SU-DHL-6 (cell line): ENCODE measurements around the gene GRSF1.
"Not testable (repeated sequence)": the region's sequence is repeated elsewhere in the genome, so short reads cannot be mapped to it uniquely, and the experiment has no call there.

ENCODE experiments used
- H2AFZ ChIP-seq: fragments of 200-600 bp; sonication (generic); 2 replicates; pipeline ENCODE4 v1.6.1; 2014; ENCODE audit warnings: low read depth, mild to moderate bottlenecking, moderate library complexity, mixed read lengths, antibody characterized with exemption, low read length; ENCODE audit not compliant: severe bottlenecking
- H3F3A ChIP-seq: fragments of 200-600 bp; shearing (Covaris generic); 2 replicates; pipeline ENCODE4 v1.6.0; 2016; ENCODE audit warnings: antibody characterized with exemption, mild to moderate bottlenecking; ENCODE audit not compliant: insufficient read depth
- H3K27ac ChIP-seq: fragments of 200-600 bp; sonication (generic); 2 replicates; pipeline ENCODE4 v1.5.1; 2016; ENCODE audit warnings: low read depth, mild to moderate bottlenecking, low read length, moderate library complexity, mixed read lengths
- H3K27me3 ChIP-seq: fragments of 200-600 bp; sonication (generic), shearing (Covaris generic); 2 replicates; pipeline ENCODE4 v1.6.0; 2014; ENCODE audit warnings: mild to moderate bottlenecking, low read length
- H3K36me3 ChIP-seq: fragments of 200-600 bp; sonication (generic); 2 replicates; pipeline ENCODE4 v1.6.1; 2014; ENCODE audit warnings: mild to moderate bottlenecking, low read length, mixed read lengths
- H3K4me2 ChIP-seq: fragments of 300-600, 200-600 bp; shearing (Covaris generic), sonication (generic); 2 replicates; pipeline ENCODE4 v1.6.0; 2014; ENCODE audit warnings: low read length, low read depth, mild to moderate bottlenecking; ENCODE audit not compliant: poor library complexity, severe bottlenecking
- H3K4me3 ChIP-seq: fragments of 200-600 bp; sonication (generic); 2 replicates; pipeline ENCODE4 v1.5.1; 2014; ENCODE audit warnings: antibody characterized with exemption, low read length, mild to moderate bottlenecking, mixed read lengths; ENCODE audit not compliant: insufficient read depth, poor library complexity, severe bottlenecking
- H3K79me2 ChIP-seq: fragments of 200-600 bp; sonication (generic); 2 replicates; pipeline ENCODE4 v1.6.1; 2014; ENCODE audit warnings: mild to moderate bottlenecking, low read length, moderate library complexity; ENCODE audit not compliant: insufficient read depth
- H3K9ac ChIP-seq: fragments of 200-600 bp; sonication (generic); 2 replicates; pipeline ENCODE4 v1.7.0; 2014; ENCODE audit warnings: mild to moderate bottlenecking, low read length
- H3K9me2 ChIP-seq: fragments of 200-600 bp; sonication (generic); replicated peaks from 2 replicates; pipeline ENCODE4 v1.6.1; 2014; ENCODE audit warnings: low read length; ENCODE audit not compliant: insufficient read depth
- H3K9me3 ChIP-seq: fragments of 200-600 bp; sonication (generic); 2 replicates; pipeline ENCODE4 v1.6.1; 2014; ENCODE audit warnings: low read length, mixed read lengths; ENCODE audit not compliant: insufficient read depth
- H4K20me1 ChIP-seq: fragments of 200-600 bp; sonication (generic); 2 replicates; pipeline ENCODE4 v1.6.1; 2014; ENCODE audit warnings: low read depth, mild to moderate bottlenecking, antibody characterized with exemption, low read length, moderate library complexity, mixed read lengths
- CTCF ChIP-seq: fragments of 200-600 bp; sonication (generic); IDR thresholded peaks from one replicate; pipeline ENCODE4 v1.5.1; 2017; ENCODE audit warnings: antibody characterized with exemption, mild to moderate bottlenecking, low read length, moderate library complexity; ENCODE audit not compliant: insufficient read depth, poor library complexity, severe bottlenecking
- EZH2phosphoT487 ChIP-seq: fragments of 200-600 bp; sonication (generic), shearing (Covaris generic); conservative IDR thresholded peaks from 2 replicates; pipeline ENCODE4 v1.6.1; 2018; ENCODE audit warnings: mild to moderate bottlenecking, antibody characterized with exemption, low read length, moderate library complexity, mixed read lengths

Gene GRSF1

DNA sequence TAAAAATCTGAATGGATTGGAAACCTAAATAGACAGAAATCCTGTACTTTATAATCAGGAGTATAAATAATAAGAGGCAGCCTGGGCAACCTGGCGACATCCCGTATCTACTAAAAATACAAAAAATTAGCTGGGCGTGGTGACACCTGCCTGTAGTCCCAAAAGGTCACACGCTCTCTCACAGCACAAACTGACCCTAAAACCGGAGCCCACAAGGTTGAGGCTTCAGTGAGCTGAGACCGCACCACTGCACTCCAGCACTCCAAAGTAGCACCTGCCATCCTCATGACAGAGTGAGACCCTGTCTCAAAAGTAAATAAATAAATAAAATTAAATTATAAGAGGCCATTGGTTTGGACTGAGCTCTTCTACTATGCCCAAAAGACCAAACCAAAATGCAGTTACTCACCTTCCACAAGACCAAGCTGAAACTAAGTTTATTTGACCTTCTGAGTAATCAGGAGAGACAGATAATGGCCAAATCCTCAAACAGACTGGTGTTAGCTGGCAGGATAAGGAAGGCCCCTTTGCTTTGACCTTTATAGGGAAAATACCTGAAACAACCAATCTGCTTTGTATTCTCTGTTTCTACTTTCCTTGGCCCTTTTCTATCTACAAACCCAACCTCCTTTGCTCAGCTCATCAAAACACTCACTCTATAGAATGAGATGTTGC lies 3.2 kb upstream of the GRSF1 start:
- no peaks in the 10 kb centered on the region for H3K27me3 ChIP-seq
- no peak for TF ChIP-seq CTCF
- no peaks in the 10 kb centered on the region for H3K9me2 ChIP-seq
- H3K27ac ChIP-seq: peak overlapping the region; percentile 69
- no peak overlapping the region for H2AFZ ChIP-seq
- H3K36me3 ChIP-seq: no peaks in the 10 kb centered on the region
- H4K20me1 ChIP-seq: no peaks in the 10 kb centered on the region
- H3F3A ChIP-seq: peaks cover 8% of the 10 kb centered on the region
- H3K79me2 ChIP-seq: peaks cover 12% of the 10 kb centered on the region
- H3K9me3 ChIP-seq: no peaks in the 10 kb centered on the region
- no peak overlapping the region for H3K9ac ChIP-seq
- peak overlapping the region; percentile 42 for H3K4me2 ChIP-seq
- no peak overlapping the region for H3K4me3 ChIP-seq

DNA sequence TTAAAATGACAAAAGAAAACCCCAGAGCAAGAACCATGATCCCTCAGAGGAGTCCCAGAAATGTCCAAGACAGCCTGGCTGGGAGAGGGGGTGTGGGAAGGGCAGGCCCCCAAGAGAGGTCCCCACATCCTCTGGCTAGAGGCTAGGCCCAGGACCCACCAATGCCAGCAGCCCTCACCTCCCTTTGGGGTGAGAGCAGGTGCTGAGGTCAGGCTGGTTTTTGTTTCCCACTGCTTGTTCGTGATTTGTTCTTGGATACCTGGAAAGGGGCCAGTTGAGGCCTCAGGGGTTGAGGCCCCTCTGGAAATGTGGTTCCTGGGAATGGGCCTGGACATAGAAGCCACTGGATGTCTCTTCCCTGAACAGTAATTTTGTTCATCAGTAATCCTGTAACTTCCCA lies 2.3 kb upstream of the GRSF1 start:
- H3K9me3 ChIP-seq: no peaks in the 10 kb centered on the region
- H3K4me3 ChIP-seq: no peak overlapping the region
- H3K9me2 ChIP-seq: no peaks in the 10 kb centered on the region
- peaks cover 8% of the 10 kb centered on the region for H3F3A ChIP-seq
- no peak for TF ChIP-seq CTCF
- no peak for TF ChIP-seq EZH2phosphoT487
- no peak overlapping the region for H3K9ac ChIP-seq
- peak overlapping the region; percentile 69; the same call in 1 of the 2 replicates for H3K27ac ChIP-seq
- no peak overlapping the region for H2AFZ ChIP-seq
- H4K20me1 ChIP-seq: no peaks in the 10 kb centered on the region
- H3K27me3 ChIP-seq: no peaks in the 10 kb centered on the region
- H3K36me3 ChIP-seq: no peaks in the 10 kb centered on the region
- no peak overlapping the region for H3K4me2 ChIP-seq
- peaks cover 22% of the 10 kb centered on the region for H3K79me2 ChIP-seq

GRCh38 chr4:70841211-70841610 lies 1.5 kb upstream of the GRSF1 start:
- no peak overlapping the region for H3K4me3 ChIP-seq
- H3K9ac ChIP-seq: no peak overlapping the region
- no peak overlapping the region for H2AFZ ChIP-seq
- no peaks in the 10 kb centered on the region for H3K9me2 ChIP-seq
- no peaks in the 10 kb centered on the region for H4K20me1 ChIP-seq
- no peaks in the 10 kb centered on the region for H3K27me3 ChIP-seq
- TF ChIP-seq EZH2phosphoT487: no peak
- no peak for TF ChIP-seq CTCF
- H3K4me2 ChIP-seq: no peak overlapping the region
- H3K9me3 ChIP-seq: no peaks in the 10 kb centered on the region
- H3F3A ChIP-seq: peaks cover 8% of the 10 kb centered on the region
- H3K36me3 ChIP-seq: no peaks in the 10 kb centered on the region
- H3K79me2 ChIP-seq: peaks cover 29% of the 10 kb centered on the region
- H3K27ac ChIP-seq: peak overlapping the region; percentile 69; the same call in 1 of the 2 replicates

- H3K9me2 ChIP-seq, H3K4me2 ChIP-seq, H3K36me3 ChIP-seq, H3K9me3 ChIP-seq, H3F3A ChIP-seq, H2AFZ ChIP-seq, H3K9ac ChIP-seq, H4K20me1 ChIP-seq, H3K4me3 ChIP-seq, H3K27ac ChIP-seq, H3K27me3 ChIP-seq: not testable (repeated sequence)
- H3K79me2 ChIP-seq: peaks cover 35% of the 10 kb centered on the region
These were observed 941 bp upstream of the GRSF1 start for GRCh38 chr4:70840631-70841030.

DNA sequence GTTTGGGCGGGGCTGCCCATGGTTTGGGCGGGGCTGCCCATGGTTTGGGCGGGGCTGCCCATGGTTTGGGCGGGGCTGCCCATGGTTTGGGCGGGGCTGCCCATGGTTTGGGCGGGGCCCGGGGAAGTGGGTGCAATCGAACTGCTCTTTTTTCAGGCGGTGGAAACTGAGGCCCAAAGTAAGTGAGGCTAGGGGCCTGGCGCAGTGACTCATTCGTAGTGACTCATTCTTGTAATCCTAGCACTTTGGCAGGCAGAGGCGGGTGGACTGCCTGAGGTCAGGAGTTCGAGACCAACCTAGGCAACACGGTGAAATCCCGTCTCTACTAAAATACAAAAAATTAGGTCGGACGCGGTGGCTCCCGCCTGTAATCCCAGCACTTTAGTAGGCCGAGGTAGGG lies 447 bp upstream of the GRSF1 start:
- H3K4me3 ChIP-seq, H3K9me3 ChIP-seq, H3K36me3 ChIP-seq, H3K27ac ChIP-seq, H4K20me1 ChIP-seq, H3F3A ChIP-seq, H2AFZ ChIP-seq, H3K4me2 ChIP-seq, H3K9ac ChIP-seq, H3K27me3 ChIP-seq, H3K9me2 ChIP-seq: not testable (repeated sequence)
- H3K79me2 ChIP-seq: peaks cover 36% of the 10 kb centered on the region
